ENCODE data around the gene WNK1.

Gene WNK1

GRCh38 chr12:958588-959123, 206.3 kb downstream of the WNK1 start (continued):
- TF ChIP-seq ZNF513 (tag by site-specific recombination; IDR thresholded peaks at IDR 0.05) (no peak), ZNF202 (tag by site-specific recombination; IDR thresholded peaks at IDR 0.05; ENCODE audit: borderline replicate concordance) (no peak), ZNF660 (tag by site-specific recombination; IDR thresholded peaks at IDR 0.05) (no peak)

Measured in HEK293 (cell line).